ENCODE results near the gene AGAP3. TPM values are rescaled to one million over a fixed set of nuclear protein-coding genes. Genes with fewer than 3 reads are reported as not detected.

Gene AGAP3
- total RNA-seq, 2 experiments from 2014 or later, result 16.7 to 17.7 TPM

DNA sequence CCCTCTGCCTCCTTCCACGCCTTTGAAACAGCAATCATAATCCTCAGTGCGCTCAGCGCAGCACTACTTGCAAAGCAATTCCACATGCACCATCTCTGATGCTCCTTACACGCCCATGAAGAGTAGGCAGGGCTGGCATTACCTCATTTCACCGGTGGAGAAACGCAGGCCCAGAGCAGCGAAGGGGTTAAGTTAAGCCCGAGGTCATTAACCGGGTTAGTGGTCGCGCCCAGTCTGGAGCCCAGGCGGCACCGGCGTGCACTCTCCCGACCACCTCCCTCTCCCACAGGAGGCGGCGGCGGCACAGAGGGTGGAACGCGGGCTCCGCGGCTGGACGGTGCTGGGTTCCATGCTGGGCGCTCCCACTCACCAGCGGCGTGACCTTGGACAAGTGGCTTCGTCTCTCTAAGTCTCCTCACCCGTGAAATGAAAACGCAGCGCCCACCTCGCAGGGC, 6.2 kb upstream of the AGAP3 start:
- no peak for DNase-seq
- Mint-ChIP-seq H3K27ac (peak overlapping the region; percentile 68), H3K27me3 (ENCODE audit: low read depth) (peaks cover 4% of the 10 kb centered on the region), H3K36me3 (ENCODE audit: low read depth) (peaks cover 7% of the 10 kb centered on the region), H3K4me1 (ENCODE audit: low read depth) (peaks cover 32% of the 10 kb centered on the region), H3K4me3 (peak overlapping the region; percentile 84), H3K9me3 (no peaks in the 10 kb centered on the region)
- intact Hi-C loops (cut with micrococcal nuclease), result loop anchor here (1.0 to 10.0 kb wide), 7 partner anchors 22 to 1205 kb away; partner anchors contain the start of genes ABCB8, ACTR3C, ATP6V0E2 and LRRC61
- CTCF ChIA-PET, result interaction anchor here (1.2 kb wide), 1 partner anchor 32 kb away, joined by 6 read pairs; no protein-coding TSS in a partner anchor

DNA sequence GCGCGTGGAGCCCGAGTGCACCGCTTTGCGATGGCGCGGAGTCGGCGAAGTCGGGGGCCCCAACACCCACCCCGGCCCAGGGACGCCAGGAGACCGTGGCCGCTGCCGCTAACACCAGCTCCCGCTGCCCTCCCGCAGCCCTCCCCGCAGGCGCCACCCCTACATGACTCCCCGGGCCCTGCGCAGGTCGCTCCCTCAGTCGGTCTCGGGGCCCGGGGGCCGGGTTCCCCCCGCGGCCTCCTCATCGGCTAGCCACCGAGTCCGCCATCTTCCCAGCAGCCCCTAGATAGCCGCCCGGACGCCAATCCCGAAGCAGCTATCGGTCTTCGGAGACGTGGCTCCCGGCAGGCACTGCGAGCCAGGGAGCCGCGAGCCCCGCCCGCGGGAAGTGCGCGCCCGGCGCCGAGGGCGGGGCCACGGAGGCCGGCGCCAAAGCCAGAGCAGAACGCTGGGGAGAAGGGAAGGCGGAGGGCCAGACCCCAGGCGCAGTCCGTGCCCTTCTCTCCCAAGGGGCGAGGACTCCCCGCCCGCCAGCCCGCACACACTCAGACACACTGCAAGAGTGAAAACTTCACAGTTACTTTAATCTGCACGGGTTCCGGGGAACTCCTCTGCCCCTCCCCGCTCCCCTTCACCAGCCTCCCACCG, 5.6 kb upstream of the AGAP3 start, which contains the start of gene FASTK:
Gene FASTK, minus strand, starts transcription at position 288 of the 648 bp plus-strand sequence. Its CDS starts 43 bp downstream, at position 245.
- Mint-ChIP-seq H3K4me1 (ENCODE audit: low read depth) (peaks cover 36% of the 10 kb centered on the region), H3K36me3 (ENCODE audit: low read depth) (peaks cover 7% of the 10 kb centered on the region), H3K9me3 (no peaks in the 10 kb centered on the region), H3K27ac (peak within 1 kb of the TSS; percentile 73), H3K4me3 (peak within 1 kb of the TSS; percentile 86), H3K27me3 (ENCODE audit: low read depth) (peaks cover 7% of the 10 kb centered on the region)
- DNase-seq, result peak; percentile 93
- CTCF ChIA-PET, result interaction anchor here (0.6 to 1.2 kb wide), 3 partner anchors 32 to 568 kb away, joined by 3 to 6 read pairs (median 4); no protein-coding TSS in a partner anchor
- intact Hi-C loops (cut with micrococcal nuclease), result loop anchor here (1.0 to 10.0 kb wide), 7 partner anchors 22 to 1206 kb away; partner anchors contain the start of genes ABCB8, ACTR3C, ATP6V0E2 and LRRC61

GRCh38 chr7:151081170-151082101, 4.8 kb upstream of the AGAP3 start:
- peak overlapping the region; percentile 86 for H3K4me3 Mint-ChIP-seq
- intact Hi-C loops (cut with micrococcal nuclease), result loop anchor here (2.0 to 10.0 kb wide), 5 partner anchors 63 to 1207 kb away; partner anchors contain the start of genes ACTR3C, ATP6V0E2, LRRC61 and ZNF775
- H3K36me3 Mint-ChIP-seq (ENCODE audit: low read depth), result peaks cover 7% of the 10 kb centered on the region
- DNase-seq, result no peak
- peaks cover 7% of the 10 kb centered on the region for H3K27me3 Mint-ChIP-seq (ENCODE audit: low read depth)
- peak overlapping the region; percentile 73 for H3K27ac Mint-ChIP-seq
- H3K9me3 Mint-ChIP-seq, result no peaks in the 10 kb centered on the region
- H3K4me1 Mint-ChIP-seq (ENCODE audit: low read depth), result peaks cover 39% of the 10 kb centered on the region
- CTCF ChIA-PET, result interaction anchor here (0.6 to 1.2 kb wide), 3 partner anchors 31 to 569 kb away, joined by 3 to 6 read pairs (median 4); no protein-coding TSS in a partner anchor

DNA sequence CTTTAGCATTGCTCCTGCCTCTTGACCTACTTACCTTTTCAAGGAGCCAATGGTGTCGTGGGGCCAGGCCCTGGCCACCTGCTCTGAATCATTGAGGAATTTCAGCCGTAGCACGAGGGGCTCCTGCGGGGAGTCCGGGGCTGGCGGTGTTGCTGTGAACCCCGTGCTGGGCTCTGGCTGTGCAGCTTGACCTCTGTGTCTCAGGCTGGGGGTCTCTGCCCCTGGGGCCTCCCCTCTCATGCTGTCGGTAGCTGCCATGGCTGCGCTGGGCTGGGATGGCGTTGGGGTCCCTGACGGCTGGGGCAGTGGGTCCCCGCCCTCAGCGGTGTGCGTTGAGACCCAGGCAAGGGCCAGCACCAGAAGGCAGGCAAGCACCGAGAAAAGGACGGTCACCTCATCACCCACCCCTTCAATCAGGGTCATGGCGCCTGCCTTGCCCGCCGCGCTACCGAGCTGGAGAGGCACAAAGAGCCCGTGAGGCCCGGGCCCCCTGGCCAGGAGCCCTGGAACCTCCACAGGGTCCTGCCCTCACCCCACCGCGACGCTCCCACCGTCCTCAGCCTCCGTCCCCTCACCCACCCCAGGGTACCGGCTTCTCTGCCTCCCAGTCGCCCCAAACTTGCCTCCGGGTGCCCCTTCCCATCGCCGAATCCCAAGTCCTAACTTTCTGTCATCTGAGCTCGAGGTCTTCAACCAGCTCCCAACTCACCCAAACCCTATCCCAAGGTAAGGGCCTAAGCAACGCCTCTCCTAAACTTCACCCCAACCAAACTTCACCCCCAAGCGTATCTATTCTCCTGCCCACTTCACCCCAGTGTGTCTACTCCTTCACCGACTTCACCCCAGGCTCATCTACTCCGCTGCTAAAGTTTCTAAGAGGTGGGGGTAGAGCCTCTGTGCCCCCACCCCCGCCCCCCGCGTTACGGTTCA, 3.9 kb upstream of the AGAP3 start:
- Mint-ChIP-seq H3K36me3 (ENCODE audit: low read depth) (peaks cover 7% of the 10 kb centered on the region), H3K9me3 (no peaks in the 10 kb centered on the region), H3K27me3 (ENCODE audit: low read depth) (peaks cover 7% of the 10 kb centered on the region), H3K27ac (peak overlapping the region; percentile 86), H3K4me1 (ENCODE audit: low read depth) (peaks cover 39% of the 10 kb centered on the region), H3K4me3 (peak overlapping the region; percentile 86)
- CTCF ChIA-PET, result interaction anchor here (0.6 to 2.3 kb wide), 5 partner anchors 10 to 366 kb away, joined by 3 to 6 read pairs (median 3); no protein-coding TSS in a partner anchor
- no peak for DNase-seq
- intact Hi-C loops (cut with micrococcal nuclease), result loop anchor here (1.0 to 10.0 kb wide), 6 partner anchors 69 to 1208 kb away; partner anchors contain the start of genes ABCF2, ACTR3C, ATP6V0E2 and LRRC61

DNA sequence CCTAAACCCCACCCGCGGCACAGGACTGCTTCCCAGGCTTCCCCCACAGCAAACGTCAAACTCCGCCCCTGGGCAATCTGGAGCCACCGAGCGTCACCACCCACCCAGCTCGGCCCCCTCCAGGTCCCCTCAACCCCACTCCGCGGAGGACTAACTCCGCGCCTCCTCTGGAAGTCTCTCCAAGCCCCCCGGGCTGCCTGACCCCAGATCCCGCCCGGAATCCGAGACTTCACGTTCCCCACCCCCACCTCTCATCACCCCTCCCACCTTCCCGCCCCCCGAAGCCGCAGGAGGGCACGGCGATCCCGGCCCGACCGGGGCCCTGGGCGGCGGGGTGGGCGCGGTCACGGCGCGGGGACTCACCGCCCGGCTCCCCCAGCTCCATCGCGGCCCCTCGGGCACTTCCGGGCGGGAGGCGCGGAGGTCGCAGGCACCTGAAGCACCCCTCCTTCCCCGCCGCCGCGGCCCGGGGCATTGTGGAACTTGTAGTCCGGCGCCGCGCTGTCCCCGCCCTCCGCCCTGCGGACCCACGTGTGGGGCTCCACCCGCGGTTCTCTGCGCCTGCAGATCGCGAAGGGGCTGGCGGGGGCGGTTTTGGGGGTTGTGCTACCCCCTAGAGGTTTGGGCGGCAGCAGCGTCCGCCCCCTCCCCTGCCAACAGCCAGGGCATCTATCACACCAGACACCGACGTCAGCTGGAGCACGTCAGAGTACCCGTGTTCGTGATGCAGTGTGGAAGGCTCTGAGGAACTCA, 3.0 kb upstream of the AGAP3 start, which contains the start of gene TMUB1:
Gene TMUB1, minus strand, starts transcription at position 423 of the 753 bp plus-strand sequence. CDS start 930 bp downstream, outside the sequence.
- Mint-ChIP-seq H3K36me3 (ENCODE audit: low read depth) (peaks cover 7% of the 10 kb centered on the region), H3K27ac (peak within 1 kb of the TSS; percentile 86), H3K27me3 (ENCODE audit: low read depth) (peaks cover 7% of the 10 kb centered on the region), H3K4me3 (peak within 1 kb of the TSS; percentile 86), H3K9me3 (no peaks in the 10 kb centered on the region), H3K4me1 (ENCODE audit: low read depth) (peaks cover 38% of the 10 kb centered on the region)
- DNase-seq, result peak; percentile 78
- intact Hi-C loops (cut with micrococcal nuclease), result loop anchor here (1.0 to 10.0 kb wide), 6 partner anchors 70 to 1208 kb away; partner anchors contain the start of genes ABCF2, ACTR3C, ATP6V0E2 and LRRC61
- CTCF ChIA-PET, result interaction anchor here (0.6 to 2.3 kb wide), 5 partner anchors 9 to 82 kb away, joined by 3 to 6 read pairs (median 3); no protein-coding TSS in a partner anchor

GRCh38 chr7:151083824-151084160, 2.5 kb upstream of the AGAP3 start:
- DNase-seq, result no peak
- intact Hi-C loops (cut with micrococcal nuclease), result loop anchor here (1.0 to 10.0 kb wide), 6 partner anchors 70 to 1209 kb away; partner anchors contain the start of genes ABCF2, ACTR3C, ATP6V0E2 and LRRC61
- Mint-ChIP-seq H3K4me3 (peak overlapping the region; percentile 67), H3K9me3 (no peaks in the 10 kb centered on the region), H3K4me1 (ENCODE audit: low read depth) (peaks cover 40% of the 10 kb centered on the region), H3K27me3 (ENCODE audit: low read depth) (peaks cover 7% of the 10 kb centered on the region), H3K27ac (no peak overlapping the region), H3K36me3 (ENCODE audit: low read depth) (peaks cover 7% of the 10 kb centered on the region)
- CTCF ChIA-PET, result interaction anchor here (0.6 to 2.3 kb wide), 3 partner anchors 27 to 82 kb away, joined by 3 to 6 read pairs (median 3); no protein-coding TSS in a partner anchor

GRCh38 chr7:151085329-151085690, 965 bp upstream of the AGAP3 start:
- intact Hi-C loops (cut with micrococcal nuclease), result loop anchor here (10.0 kb wide), 2 partner anchors 711 to 1211 kb away; partner anchors contain the start of genes ATP6V0E2 and ZNF775
- Mint-ChIP-seq H3K27ac (no peak overlapping the region), H3K4me3 (peak overlapping the region; percentile 78), H3K27me3 (ENCODE audit: low read depth) (peaks cover 9% of the 10 kb centered on the region), H3K36me3 (ENCODE audit: low read depth) (peaks cover 4% of the 10 kb centered on the region), H3K4me1 (ENCODE audit: low read depth) (peaks cover 32% of the 10 kb centered on the region), H3K9me3 (no peaks in the 10 kb centered on the region)
- CTCF ChIA-PET, result interaction anchor here (0.5 to 1.2 kb wide), 8 partner anchors 10 to 250 kb away, joined by 3 to 4 read pairs (median 3); no protein-coding TSS in a partner anchor
- DNase-seq, result no peak

- intact Hi-C loops (cut with micrococcal nuclease), result loop anchor here (2.0 to 10.0 kb wide), 3 partner anchors 24 to 1212 kb away; partner anchors contain the start of genes ATP6V0E2 and ZNF775
- H3K9me3 Mint-ChIP-seq, result no peaks in the 10 kb centered on the region
- DNase-seq, result peak; percentile 50
- CTCF ChIA-PET, result interaction anchor here (1.0 to 4.8 kb wide), 2 partner anchors 14 to 24 kb away, joined by 3 to 49 read pairs; no protein-coding TSS in a partner anchor
- H3K27ac Mint-ChIP-seq, result no peak overlapping the region
- H3K36me3 Mint-ChIP-seq (ENCODE audit: low read depth), result peaks cover 4% of the 10 kb centered on the region
- peaks cover 9% of the 10 kb centered on the region for H3K27me3 Mint-ChIP-seq (ENCODE audit: low read depth)
- H3K4me3 Mint-ChIP-seq, result peak overlapping the region; percentile 84
- peaks cover 30% of the 10 kb centered on the region for H3K4me1 Mint-ChIP-seq (ENCODE audit: low read depth)
These were observed 548 bp downstream of the AGAP3 start for GRCh38 chr7:151086802-151087244.

GRCh38 chr7:151087245-151088018, 1.2 kb downstream of the AGAP3 start:
- Mint-ChIP-seq H3K36me3 (ENCODE audit: low read depth) (peaks cover 2% of the 10 kb centered on the region), H3K4me1 (ENCODE audit: low read depth) (peaks cover 24% of the 10 kb centered on the region), H3K27me3 (ENCODE audit: low read depth) (peaks cover 9% of the 10 kb centered on the region), H3K27ac (no peak overlapping the region), H3K4me3 (peak overlapping the region; percentile 84), H3K9me3 (no peaks in the 10 kb centered on the region)
- CTCF ChIA-PET, result interaction anchor here (0.7 to 4.8 kb wide), 4 partner anchors 14 to 79 kb away, joined by 3 to 49 read pairs (median 3); partner anchors contain the start of gene ABCB8
- peak; percentile 43 for DNase-seq
- intact Hi-C loops (cut with micrococcal nuclease), result loop anchor here (2.0 to 10.0 kb wide), 3 partner anchors 23 to 1213 kb away; partner anchors contain the start of genes ATP6V0E2 and ZNF775

All from activated naive CD4-positive, alpha-beta T cell treated with anti-CD3 and anti-CD28 coated beads for 36 hours (primary cell).